Measurements from ENCODE around the gene ERC2. TPM values are rescaled to one million over a fixed set of nuclear protein-coding genes. Genes with fewer than 3 reads are reported as not detected.

Gene ERC2
- polyA plus RNA-seq, 1 experiment, result 0.07 TPM

- TF ChIP-seq CTCF (IDR thresholded peaks at IDR 0.05; ENCODE audit: low read depth, low read length), result no peak
- ChIA-PET CTCF (no interaction called here), POLR2A (no interaction called here)
- no peak for DNase-seq (ENCODE audit: low read depth, low spot score)
- Histone ChIP-seq H3K9me3 (ENCODE audit: control insufficient read depth, insufficient read depth, low read length) (no peaks in the 10 kb centered on the region), H3K27me3 (ENCODE audit: control insufficient read depth, insufficient read depth, low read length) (no peaks in the 10 kb centered on the region), H3K4me3 (ENCODE audit: low read depth, low read length) (no peak overlapping the region), H3K27ac (ENCODE audit: low read depth, low read length) (no peak overlapping the region)
Measured at GRCh38 chr3:55789516-55789915, 678.8 kb downstream of the ERC2 start.

- no peak overlapping the region for H3K4me3 ChIP-seq (ENCODE audit: low read depth, low read length)
- DNase-seq (ENCODE audit: low read depth, low spot score), result no peak
- POLR2A ChIA-PET, result no interaction called here
- no peaks in the 10 kb centered on the region for H3K9me3 ChIP-seq (ENCODE audit: control insufficient read depth, insufficient read depth, low read length)
- TF ChIP-seq CTCF (IDR thresholded peaks at IDR 0.05; ENCODE audit: low read depth, low read length), result no peak
- peaks cover 2% of the 10 kb centered on the region for H3K27me3 ChIP-seq (ENCODE audit: control insufficient read depth, insufficient read depth, low read length)
- no peak overlapping the region for H3K27ac ChIP-seq (ENCODE audit: low read depth, low read length)
- CTCF ChIA-PET, result no interaction called here
Measured at GRCh38 chr3:55782807-55783206, 685.5 kb downstream of the ERC2 start.

- Histone ChIP-seq H3K4me3 (ENCODE audit: low read depth, low read length) (no peak overlapping the region), H3K27me3 (ENCODE audit: control insufficient read depth, insufficient read depth, low read length) (peaks cover 2% of the 10 kb centered on the region), H3K9me3 (ENCODE audit: control insufficient read depth, insufficient read depth, low read length) (no peaks in the 10 kb centered on the region), H3K27ac (ENCODE audit: low read depth, low read length) (no peak overlapping the region)
- DNase-seq (ENCODE audit: low read depth, low spot score), result no peak
- ChIA-PET CTCF (no interaction called here), POLR2A (no interaction called here)
- no peak for TF ChIP-seq CTCF (IDR thresholded peaks at IDR 0.05; ENCODE audit: low read depth, low read length)
Measured at GRCh38 chr3:55782351-55782750, 685.9 kb downstream of the ERC2 start.

GRCh38 chr3:55780913-55781312 is 687.4 kb downstream of the ERC2 start:
- Histone ChIP-seq H3K27ac (ENCODE audit: low read depth, low read length) (no peak overlapping the region), H3K4me3 (ENCODE audit: low read depth, low read length) (no peak overlapping the region), H3K27me3 (ENCODE audit: control insufficient read depth, insufficient read depth, low read length) (peaks cover 2% of the 10 kb centered on the region), H3K9me3 (ENCODE audit: control insufficient read depth, insufficient read depth, low read length) (no peaks in the 10 kb centered on the region)
- POLR2A ChIA-PET, result no interaction called here
- TF ChIP-seq CTCF (IDR thresholded peaks at IDR 0.05; ENCODE audit: low read depth, low read length), result no peak
- no peak for DNase-seq (ENCODE audit: low read depth, low spot score)
- CTCF ChIA-PET, result no interaction called here

- H3K27me3 ChIP-seq (ENCODE audit: control insufficient read depth, insufficient read depth, low read length), result peaks cover 2% of the 10 kb centered on the region
- no peak for TF ChIP-seq CTCF (IDR thresholded peaks at IDR 0.05; ENCODE audit: low read depth, low read length)
- no peak for DNase-seq (ENCODE audit: low read depth, low spot score)
- no peak overlapping the region for H3K27ac ChIP-seq (ENCODE audit: low read depth, low read length)
- POLR2A ChIA-PET, result no interaction called here
- H3K4me3 ChIP-seq (ENCODE audit: low read depth, low read length), result no peak overlapping the region
- no peaks in the 10 kb centered on the region for H3K9me3 ChIP-seq (ENCODE audit: control insufficient read depth, insufficient read depth, low read length)
- CTCF ChIA-PET, result no interaction called here
Measured at GRCh38 chr3:55779543-55779942, 688.7 kb downstream of the ERC2 start.
